Muscle layer of colon (tissue), 2 donors: Measurements from ENCODE around the gene PKDCC.

ENCODE experiments used
- H3K27ac ChIP-seq: one replicate; pipeline ENCODE4 v1.7.0; 2013; ENCODE audit warnings: low read depth, mild to moderate bottlenecking, low read length, moderate library complexity
- H3K27me3 ChIP-seq, 2 donors: one replicate each; pipeline ENCODE4 v1.7.0; 2013; ENCODE audit warnings: low read length in 2 of 2, mild to moderate bottlenecking in 2 of 2; ENCODE audit not compliant: insufficient read depth in 2 of 2, control insufficient read depth in 1 of 2
- H3K36me3 ChIP-seq: one replicate; pipeline ENCODE4 v1.7.0; 2013; ENCODE audit warnings: mild to moderate bottlenecking, low read length; ENCODE audit not compliant: insufficient read depth
- H3K4me1 ChIP-seq: one replicate; pipeline ENCODE4 v1.7.0; 2013; ENCODE audit warnings: mild to moderate bottlenecking, low read length; ENCODE audit not compliant: insufficient read depth
- H3K4me3 ChIP-seq, 2 donors: one replicate each; pipeline ENCODE4 v1.7.0; 2013; ENCODE audit warnings: low read length in 2 of 2, low read depth in 1 of 2, mild to moderate bottlenecking in 1 of 2, moderate library complexity in 1 of 2
- H3K9ac ChIP-seq: one replicate; pipeline ENCODE4 v1.7.0; 2013; ENCODE audit warnings: low read length
- H3K9me3 ChIP-seq: one replicate; pipeline ENCODE4 v1.7.0; 2013; ENCODE audit warnings: mild to moderate bottlenecking, low read length
- donor health status: abdominal sarcoma.
- donor health status: Adenocarcinoma of cecum.

Gene PKDCC

DNA sequence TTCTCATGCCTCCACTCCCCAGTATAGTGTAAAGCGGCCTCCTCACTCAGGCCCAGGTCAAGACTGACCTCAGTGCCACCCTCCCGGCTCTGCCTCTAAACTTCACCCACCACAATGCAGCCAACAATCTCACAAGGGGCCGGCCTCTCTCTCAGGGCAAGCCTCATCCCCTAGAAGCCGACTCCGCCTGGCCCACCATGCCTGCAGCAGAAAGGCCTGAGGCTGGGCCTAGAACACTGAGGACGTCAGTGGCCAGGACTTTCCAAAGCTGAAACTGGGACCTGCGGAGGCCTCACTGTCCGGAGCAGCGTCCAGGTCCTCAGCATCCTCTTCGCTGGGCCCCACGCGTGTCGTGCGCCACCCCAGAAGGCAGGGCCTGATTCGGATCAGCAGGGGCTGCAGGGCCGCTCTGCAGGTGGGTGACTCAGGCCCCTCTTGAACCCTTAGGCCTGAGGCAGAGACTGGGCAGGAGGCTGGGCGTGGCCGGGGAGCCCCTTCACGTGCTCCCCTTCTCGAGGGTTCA lies 52.9 kb downstream of the PKDCC start:
- no peaks in the 10 kb centered on the region for H3K27me3 ChIP-seq
- H3K9me3 ChIP-seq, result no peaks in the 10 kb centered on the region
- H3K27ac ChIP-seq, result peak overlapping the region; percentile 48
- H3K36me3 ChIP-seq, result no peaks in the 10 kb centered on the region
- no peak overlapping the region for H3K4me3 ChIP-seq
- peaks cover 10% of the 10 kb centered on the region for H3K4me1 ChIP-seq
- H3K9ac ChIP-seq, result no peak overlapping the region

DNA sequence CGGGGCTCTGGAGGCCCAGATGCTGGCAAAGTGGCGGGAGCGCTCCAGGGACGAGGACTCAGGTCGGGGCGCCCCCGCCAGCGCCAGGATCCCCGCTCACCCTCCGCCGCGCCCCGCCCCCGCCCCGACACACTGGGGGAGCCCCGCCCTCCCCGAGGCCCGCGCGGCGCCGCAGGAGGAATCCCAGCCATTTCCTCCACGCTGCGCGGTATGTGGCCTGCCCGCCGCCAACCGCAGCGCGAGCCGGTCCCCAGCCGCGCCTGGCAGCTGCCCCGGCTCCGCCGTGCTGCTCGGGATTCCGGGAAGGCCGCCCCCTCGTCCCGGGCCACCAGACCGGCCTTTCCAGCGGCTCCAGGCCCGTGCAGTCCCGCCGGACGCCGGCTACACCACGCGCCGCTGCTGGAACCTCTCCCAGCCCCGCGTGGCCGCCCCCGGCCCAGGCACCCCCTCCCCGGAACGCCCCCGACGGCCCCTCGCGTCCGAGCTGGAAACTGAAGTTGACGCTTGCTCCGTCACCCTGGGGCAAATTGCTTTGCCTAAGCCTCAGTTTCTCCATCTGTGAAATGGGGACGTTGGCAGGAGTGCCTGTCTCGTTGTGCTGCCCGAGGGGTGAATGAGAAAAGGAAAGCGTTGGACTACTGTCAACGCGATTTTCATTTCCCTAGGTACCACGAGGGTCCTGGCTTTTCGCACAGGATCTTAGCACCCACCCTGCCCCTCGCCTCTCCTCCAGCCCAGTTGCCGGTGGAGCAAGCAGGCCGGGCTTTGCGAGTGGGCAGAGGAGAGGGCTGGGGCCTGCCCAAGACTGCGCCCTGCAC lies 53.6 kb downstream of the PKDCC start:
- Histone ChIP-seq H3K4me3 (peak overlapping the region; percentile 42 to 52), H3K27me3 (no peaks in the 10 kb centered on the region), H3K9ac (no peak overlapping the region), H3K36me3 (no peaks in the 10 kb centered on the region), H3K4me1 (peaks cover 10% of the 10 kb centered on the region), H3K27ac (peak overlapping the region; percentile 77), H3K9me3 (no peaks in the 10 kb centered on the region)

DNA sequence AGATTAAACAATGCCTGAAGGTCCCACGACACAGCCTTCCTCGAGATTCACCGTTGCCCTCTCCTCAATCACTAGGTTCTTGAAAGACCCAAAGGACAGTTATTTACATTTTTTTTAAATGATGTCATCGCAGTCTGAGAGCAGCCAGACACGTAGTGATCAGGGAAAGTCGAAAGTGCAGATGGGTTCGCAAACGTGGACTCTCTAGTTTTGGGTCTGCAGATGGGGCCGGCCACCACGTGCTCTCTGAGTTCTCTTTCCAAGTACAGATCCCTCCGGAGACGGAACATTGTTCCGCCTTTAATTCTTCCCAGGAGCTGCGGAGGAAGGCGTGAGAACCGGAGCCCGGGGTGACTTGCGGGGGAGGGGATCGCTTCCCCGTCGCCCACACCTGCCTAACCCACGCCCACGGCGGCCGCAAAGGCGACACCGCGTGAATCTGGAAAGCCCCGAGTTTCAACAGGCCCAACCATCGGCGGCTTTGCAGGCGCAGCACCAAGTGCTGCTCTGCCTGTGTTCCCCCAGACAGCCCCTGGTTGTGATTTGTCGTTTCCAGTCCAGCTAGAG lies 54.3 kb downstream of the PKDCC start:
- H3K27ac ChIP-seq, result peak overlapping the region; percentile 77
- H3K9ac ChIP-seq, result peak overlapping the region; percentile 10
- H3K4me1 ChIP-seq, result peaks cover 10% of the 10 kb centered on the region
- no peaks in the 10 kb centered on the region for H3K36me3 ChIP-seq
- H3K9me3 ChIP-seq, result no peaks in the 10 kb centered on the region
- H3K27me3 ChIP-seq, result no peaks in the 10 kb centered on the region
- H3K4me3 ChIP-seq, result peak overlapping the region in 1 of 2 donors; percentile 52

DNA sequence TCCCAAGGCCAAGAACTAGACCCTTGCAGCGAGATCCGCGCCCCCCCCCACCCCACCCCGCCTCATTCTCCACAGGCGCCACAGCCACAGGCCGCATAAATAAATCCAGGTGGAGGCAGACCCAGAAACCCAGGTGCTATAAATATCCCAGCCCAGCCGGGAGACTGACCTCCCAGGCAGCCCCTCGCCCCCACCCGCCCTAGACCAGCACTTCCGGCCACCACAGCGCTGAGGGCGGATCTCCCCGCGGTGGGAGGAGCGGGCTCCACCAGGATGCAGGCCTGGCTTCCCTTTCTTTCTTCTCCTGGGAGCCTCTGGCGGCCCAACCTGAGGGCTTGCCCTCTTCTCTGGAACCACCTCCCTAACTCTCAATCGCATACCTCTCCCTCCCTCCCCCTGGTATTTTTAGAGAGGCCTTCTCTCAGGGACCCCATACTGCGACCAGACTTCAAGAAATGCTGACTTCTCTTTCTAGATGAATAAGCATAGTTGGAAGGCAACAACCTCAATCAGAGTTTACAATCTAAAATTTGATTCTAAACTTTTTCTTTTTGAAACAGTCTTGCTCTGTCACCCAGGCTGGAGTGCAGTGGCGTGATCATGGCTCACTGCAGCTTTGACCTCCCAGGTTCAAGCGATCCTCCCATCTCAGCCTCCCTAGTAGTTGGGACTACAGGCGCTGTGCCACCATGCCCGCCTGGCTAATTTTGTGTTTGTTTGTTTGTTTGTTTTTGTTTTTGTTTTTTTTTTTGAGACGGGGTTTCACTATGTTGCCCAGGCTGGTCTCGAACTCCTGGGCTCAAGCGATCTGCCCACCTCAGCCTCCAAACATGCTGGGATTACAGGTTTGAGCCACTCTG lies 55.0 kb downstream of the PKDCC start:
- H3K9ac ChIP-seq, result no peak overlapping the region
- H3K4me3 ChIP-seq, result no peak overlapping the region
- peaks cover 10% of the 10 kb centered on the region for H3K4me1 ChIP-seq
- H3K36me3 ChIP-seq, result no peaks in the 10 kb centered on the region
- no peaks in the 10 kb centered on the region for H3K27me3 ChIP-seq
- H3K9me3 ChIP-seq, result no peaks in the 10 kb centered on the region
- H3K27ac ChIP-seq, result peak overlapping the region; percentile 77

DNA sequence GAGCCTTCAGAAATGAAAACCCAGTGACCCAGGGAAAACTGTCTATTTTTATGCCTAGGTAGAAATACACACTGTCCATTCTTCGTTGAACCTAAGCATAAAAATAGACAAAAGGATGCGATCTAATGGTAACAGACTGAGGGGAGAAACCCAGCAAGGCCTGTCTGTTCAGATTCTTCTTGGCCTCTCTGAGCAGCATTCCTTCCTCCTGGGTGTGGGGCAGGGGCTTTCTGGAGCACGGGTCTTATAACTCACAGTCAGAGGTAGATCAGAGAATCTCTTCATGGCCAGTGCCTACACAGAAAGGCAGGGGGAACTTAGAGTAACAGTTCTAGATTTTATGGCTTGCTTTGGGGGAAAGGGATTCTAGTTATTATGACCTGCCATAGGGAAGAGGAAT lies 56.0 kb downstream of the PKDCC start:
- no peaks in the 10 kb centered on the region for H3K9me3 ChIP-seq
- no peak overlapping the region for H3K27ac ChIP-seq
- H3K36me3 ChIP-seq, result no peaks in the 10 kb centered on the region
- no peak overlapping the region for H3K4me3 ChIP-seq
- H3K27me3 ChIP-seq, result no peaks in the 10 kb centered on the region
- peaks cover 8% of the 10 kb centered on the region for H3K4me1 ChIP-seq
- no peak overlapping the region for H3K9ac ChIP-seq

DNA sequence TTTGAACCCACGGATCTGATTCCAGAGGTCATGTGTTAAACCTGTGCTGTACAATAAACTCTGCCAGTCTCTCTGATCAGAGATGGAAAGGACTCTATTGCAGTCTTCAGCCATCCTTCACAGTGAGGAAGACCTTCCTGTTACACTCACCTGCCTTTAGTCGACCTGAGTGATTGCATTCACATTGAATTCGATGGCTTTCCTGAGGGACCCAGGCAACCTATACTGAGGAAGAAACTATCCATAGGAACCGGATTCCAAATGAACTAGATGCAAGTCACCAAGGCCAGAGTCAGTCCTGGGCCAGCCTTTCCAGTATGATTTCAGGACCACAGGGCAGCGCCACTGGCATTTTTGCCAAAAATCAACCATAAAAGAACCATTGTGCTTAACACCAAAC lies 56.8 kb downstream of the PKDCC start:
- Histone ChIP-seq H3K27ac (no peak overlapping the region), H3K4me3 (no peak overlapping the region), H3K9ac (no peak overlapping the region), H3K4me1 (peaks cover 5% of the 10 kb centered on the region), H3K36me3 (no peaks in the 10 kb centered on the region), H3K27me3 (no peaks in the 10 kb centered on the region), H3K9me3 (no peaks in the 10 kb centered on the region)

DNA sequence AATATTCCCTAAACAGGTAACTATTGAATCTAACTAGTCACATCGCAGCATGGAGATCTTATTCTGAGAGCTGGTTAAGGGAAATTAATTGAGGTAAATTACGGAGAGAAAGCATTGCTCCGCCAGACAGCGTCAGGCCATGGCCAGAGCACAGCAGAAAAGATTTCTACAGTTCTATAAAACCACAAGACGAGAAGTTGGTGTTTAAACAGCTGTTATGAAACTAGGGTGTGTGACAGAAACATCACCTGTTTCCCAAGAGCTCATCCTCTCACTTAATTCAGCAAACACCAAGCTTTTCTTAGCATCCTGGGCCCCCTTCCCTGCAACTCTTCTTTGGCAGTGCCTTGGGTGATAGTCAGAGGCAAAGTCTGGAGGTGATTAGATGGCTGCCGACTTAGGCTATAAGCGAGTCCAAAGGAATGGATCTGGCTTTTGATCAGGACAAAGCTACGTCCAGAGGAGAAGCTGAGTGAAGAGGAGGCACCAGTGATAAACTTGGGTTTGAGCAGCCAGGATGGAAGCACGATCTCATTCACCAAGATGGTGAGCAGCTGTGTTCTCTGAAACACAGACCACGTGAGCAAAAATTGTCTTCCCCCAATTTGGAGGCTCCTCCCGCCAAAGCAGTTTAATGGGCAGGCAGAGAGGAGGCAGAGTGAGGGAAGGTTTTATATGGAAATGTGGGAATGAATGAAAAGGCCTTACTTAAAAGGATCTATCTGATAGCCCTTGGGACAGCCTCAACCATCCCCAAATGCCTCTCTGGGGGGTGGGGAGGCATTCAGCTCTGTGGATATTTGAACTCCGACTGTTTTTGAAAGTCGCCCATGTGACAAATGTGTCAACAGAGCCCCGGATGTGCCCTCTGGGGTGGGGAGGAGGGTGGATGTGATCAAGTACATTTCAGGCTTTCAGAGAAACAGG lies 57.8 kb downstream of the PKDCC start:
- Histone ChIP-seq H3K4me1 (peaks cover 8% of the 10 kb centered on the region), H3K4me3 (no peak overlapping the region), H3K27ac (no peak overlapping the region), H3K9ac (no peak overlapping the region), H3K9me3 (no peaks in the 10 kb centered on the region), H3K36me3 (no peaks in the 10 kb centered on the region), H3K27me3 (no peaks in the 10 kb centered on the region)

DNA sequence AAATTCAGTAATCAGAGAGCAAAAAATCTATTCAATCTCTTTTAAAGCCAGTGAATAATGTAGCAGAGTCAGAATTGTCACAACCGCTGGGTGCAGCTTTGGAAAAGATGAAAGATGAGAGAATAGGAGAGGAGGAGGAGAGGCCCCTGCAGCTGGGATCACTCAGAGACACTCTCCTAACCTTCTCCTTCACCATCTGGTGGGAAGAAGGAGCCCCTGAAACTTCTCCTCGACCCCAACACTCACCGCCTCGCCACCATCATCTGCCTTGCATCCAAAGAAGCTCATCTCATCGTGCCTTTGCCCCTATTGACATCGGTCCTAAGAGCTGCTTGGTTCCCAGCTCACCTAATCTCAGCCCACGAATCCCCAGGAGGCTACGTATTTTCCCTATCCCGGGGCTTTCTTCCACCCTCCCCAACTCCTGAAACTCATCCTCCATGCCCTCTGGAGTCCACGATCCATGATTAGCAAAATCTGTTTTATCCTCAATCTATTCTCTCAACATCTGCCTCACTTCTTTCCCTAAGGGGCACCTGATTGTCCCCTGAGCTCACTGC lies 58.5 kb downstream of the PKDCC start:
- Histone ChIP-seq H3K27me3 (no peaks in the 10 kb centered on the region), H3K4me3 (no peak overlapping the region), H3K4me1 (peaks cover 11% of the 10 kb centered on the region), H3K9ac (no peak overlapping the region), H3K36me3 (no peaks in the 10 kb centered on the region), H3K9me3 (no peaks in the 10 kb centered on the region), H3K27ac (no peak overlapping the region)

DNA sequence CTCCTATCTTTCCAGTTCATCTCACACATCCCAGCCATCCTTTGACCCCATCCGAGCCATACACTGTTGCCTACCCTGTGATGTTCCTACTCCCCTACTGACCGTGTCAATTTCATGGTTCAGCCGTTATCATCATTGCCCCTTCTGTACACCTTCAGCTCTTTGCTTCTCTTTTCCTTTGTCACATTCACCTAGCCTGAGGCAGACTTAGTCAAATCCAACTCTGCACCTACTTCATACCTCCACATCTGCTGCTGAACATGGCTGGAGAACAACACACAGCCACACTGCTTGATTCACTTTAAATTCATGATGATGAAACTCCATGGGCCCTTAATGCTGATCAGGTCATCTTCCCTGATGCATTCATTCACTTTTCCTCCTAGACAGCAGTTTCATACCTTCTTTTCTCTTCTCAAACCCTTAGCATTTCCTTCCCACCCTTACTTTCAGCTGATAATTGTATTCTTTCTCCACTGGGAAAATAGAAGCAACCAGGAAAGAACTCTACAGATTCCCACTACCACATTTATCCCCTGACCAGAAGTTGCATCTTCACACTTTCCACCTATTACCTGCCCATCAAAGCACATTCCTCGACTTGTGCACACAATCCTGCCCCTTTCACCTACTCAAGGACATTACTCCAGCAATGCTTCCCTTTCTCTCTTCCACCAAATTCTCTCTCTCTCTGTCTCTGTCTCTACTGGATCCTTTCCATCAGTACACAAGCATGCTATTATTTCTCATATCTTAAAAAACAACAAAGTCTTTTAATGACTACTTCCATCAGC lies 59.6 kb downstream of the PKDCC start:
- Histone ChIP-seq H3K4me1 (peaks cover 7% of the 10 kb centered on the region), H3K27ac (no peak overlapping the region), H3K27me3 (no peaks in the 10 kb centered on the region), H3K9me3 (no peaks in the 10 kb centered on the region), H3K9ac (no peak overlapping the region), H3K36me3 (no peaks in the 10 kb centered on the region), H3K4me3 (no peak overlapping the region)
